Spleen (tissue), 7 donors: ENCODE data around the gene USP36.

Source experiments
- POLR2A ChIP-seq, 3 donors: fragments of 450-650 bp; IDR thresholded peaks; one replicate each; pipeline ENCODE4 v1.5.1; 2017; ENCODE audit warnings: antibody characterized with exemption in 3 of 3, mild to moderate bottlenecking in 1 of 3
- POLR2AphosphoS5 ChIP-seq, 3 donors: sonication (generic); formaldehyde crosslinking; IDR thresholded peaks; one replicate each; pipeline ENCODE4 v1.5.1; 2017; ENCODE audit warnings: antibody characterized with exemption in 3 of 3
- TF ChIP-seq, protein P1 (sequence below), 11 experiments: fragments of 200-600 bp in 7 of 11; fragments of 450-650 bp in 4 of 11; sonication (generic) in 4 of 11; IDR thresholded peaks in 8 of 11; conservative IDR thresholded peaks in 3 of 11; 1 replicate in 7 of 11; 2 replicates in 4 of 11; pipeline versions ENCODE4 v1.4.0 to v1.8.0; 2016 to 2021; ENCODE audit warnings: antibody characterized with exemption in 11 of 11, inconsistent platforms in 4 of 11, mild to moderate bottlenecking in 1 of 11
- donor health status: DM: no; HTN: no; CAD: no; lungs with moderate emphysema.
- donor health status: DM: no; HTN: no; CAD: no.
- donor health status: DM: no; HTN: no; CAD: no.

DNA sequence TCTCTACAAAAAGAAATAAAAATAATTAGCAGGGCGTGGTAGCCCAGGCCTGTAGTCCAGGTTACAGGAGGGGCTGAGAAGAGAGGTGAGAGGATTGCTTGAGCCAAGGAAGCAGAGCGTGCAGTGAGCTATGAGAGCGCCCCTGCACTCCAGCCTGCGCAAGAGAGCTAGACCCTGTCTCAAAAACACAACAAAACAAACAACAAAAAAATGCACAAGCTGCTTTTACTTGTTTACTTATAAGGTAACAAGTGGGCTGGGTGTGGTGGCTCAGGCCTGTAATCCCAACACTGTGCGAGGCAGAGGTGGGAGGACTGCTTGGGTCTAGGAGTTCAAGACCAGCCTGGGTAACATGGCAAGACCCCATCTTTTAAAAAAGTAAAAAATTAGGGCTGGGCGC, 60.3 kb downstream of the USP36 start:
- TF ChIP-seq, protein P1, sequence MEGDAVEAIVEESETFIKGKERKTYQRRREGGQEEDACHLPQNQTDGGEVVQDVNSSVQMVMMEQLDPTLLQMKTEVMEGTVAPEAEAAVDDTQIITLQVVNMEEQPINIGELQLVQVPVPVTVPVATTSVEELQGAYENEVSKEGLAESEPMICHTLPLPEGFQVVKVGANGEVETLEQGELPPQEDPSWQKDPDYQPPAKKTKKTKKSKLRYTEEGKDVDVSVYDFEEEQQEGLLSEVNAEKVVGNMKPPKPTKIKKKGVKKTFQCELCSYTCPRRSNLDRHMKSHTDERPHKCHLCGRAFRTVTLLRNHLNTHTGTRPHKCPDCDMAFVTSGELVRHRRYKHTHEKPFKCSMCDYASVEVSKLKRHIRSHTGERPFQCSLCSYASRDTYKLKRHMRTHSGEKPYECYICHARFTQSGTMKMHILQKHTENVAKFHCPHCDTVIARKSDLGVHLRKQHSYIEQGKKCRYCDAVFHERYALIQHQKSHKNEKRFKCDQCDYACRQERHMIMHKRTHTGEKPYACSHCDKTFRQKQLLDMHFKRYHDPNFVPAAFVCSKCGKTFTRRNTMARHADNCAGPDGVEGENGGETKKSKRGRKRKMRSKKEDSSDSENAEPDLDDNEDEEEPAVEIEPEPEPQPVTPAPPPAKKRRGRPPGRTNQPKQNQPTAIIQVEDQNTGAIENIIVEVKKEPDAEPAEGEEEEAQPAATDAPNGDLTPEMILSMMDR (IDR thresholded peaks at IDR 0.05 in 8 of 11, conservative IDR thresholded peaks at IDR 0.05 in 3 of 11), result no peak
- TF ChIP-seq POLR2A (IDR thresholded peaks at IDR 0.05) (no peak), POLR2AphosphoS5 (IDR thresholded peaks at IDR 0.05) (no peak)
